Left lung (tissue), 10 donors: ENCODE data around the gene SETMAR. TPM values are rescaled to one million over a fixed set of nuclear protein-coding genes. Genes with fewer than 3 reads are reported as not detected.
"Not testable (repeated sequence)": the region's sequence is repeated elsewhere in the genome, so short reads cannot be mapped to it uniquely, and the experiment has no call there.

Experiments
- ATAC-seq: fragments of 200-7000 bp; cut with Tn5 transposase; one replicate; pipeline ENCODE4 v1.9.1; 2020; ENCODE audit warnings: moderate library complexity
- DNase-seq, 4 donors: peaks; one replicate each; pipeline ENCODE4 v3.0.0-alpha.2; 2013 to 2020
- H3K27ac ChIP-seq, 2 donors: fragments of 200-600 bp; sonication (generic) in 1 of 2; one replicate each; pipeline versions ENCODE4 v1.5.0 to v1.8.0; 2020 to 2021
- H3K27me3 ChIP-seq, 2 donors: fragments of 200-600 bp; sonication (generic) in 1 of 2; one replicate each; pipeline versions ENCODE4 v1.5.0 to v1.8.0; 2020 to 2021
- H3K36me3 ChIP-seq, 2 donors: fragments of 200-600 bp; sonication (generic) in 1 of 2; one replicate each; pipeline versions ENCODE4 v1.5.0 to v1.8.0; 2020 to 2021
- H3K4me1 ChIP-seq, 2 donors: fragments of 200-600 bp; one replicate each; pipeline ENCODE4 v1.8.0; 2021
- H3K4me3 ChIP-seq, 2 donors: fragments of 200-600 bp; sonication (generic) in 1 of 2; one replicate each; pipeline versions ENCODE4 v1.5.0 to v1.8.0; 2020 to 2021; ENCODE audit warnings: mild to moderate bottlenecking in 1 of 2
- H3K9me3 ChIP-seq, 2 donors: fragments of 200-600 bp; sonication (generic) in 1 of 2; one replicate each; pipeline versions ENCODE4 v1.5.0 to v1.8.0; 2020 to 2021
- intact Hi-C, 2 donors: fragments of 100-400 bp; cut with DNase I; formaldehyde crosslinking; loops; one replicate each; pipeline versions ENCODE4 v1.11.2 to v1.14.2; 2022
- polyA plus RNA-seq, 6 donors: library from polyadenylated mRNA; unstranded; fragments of 120-200 nt; gene quantifications; one replicate each; pipeline ENCODE4 v1.2.1, GENCODE V29; 2013; ENCODE audit not compliant: insufficient read length in 6 of 6
- total RNA-seq, 2 donors: library from RNA; stranded (reverse); fragmentation: NEBNext Ultra II Directional; extraction: Animal tissue kit (Norgen Biotek cat#: 25700); gene quantifications; one replicate each; pipeline ENCODE4 v1.2.1, GENCODE V29; 2021
- TF ChIP-seq, protein P1 (sequence below), 2 donors: fragments of 200-600 bp; sonication (generic) in 1 of 2; IDR thresholded peaks; one replicate each; pipeline versions ENCODE4 v1.5.0 to v1.8.0; 2021; ENCODE audit warnings: antibody characterized with exemption in 2 of 2
- donor health status: DM: no; HTN: yes; CAD: no.
- donor health status: DM: no; HTN: no; CAD: no.

The SETMAR gene
- total and polyA plus RNA-seq, 8 donors = 12.8 to 42.5 (median 37.4) TPM

DNA sequence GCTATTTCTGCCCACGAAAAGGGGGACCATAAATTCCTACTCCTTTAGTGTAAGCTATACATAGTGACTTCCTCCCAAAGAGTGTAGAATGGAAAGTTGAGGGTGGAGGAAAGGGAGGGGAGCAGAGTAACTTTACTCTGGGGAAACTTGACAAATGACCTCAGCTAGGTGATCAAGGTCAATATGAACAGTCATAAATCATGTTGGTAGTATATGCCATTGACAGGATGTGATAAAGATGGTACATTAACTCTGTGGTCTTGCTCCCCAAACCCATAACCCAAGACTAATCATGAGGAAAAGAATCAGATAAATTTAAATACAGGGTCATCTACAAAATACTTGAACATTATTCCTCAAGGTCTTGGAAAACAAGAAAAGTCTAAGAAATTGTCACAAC, 18.6 kb downstream of the SETMAR start:
- intact Hi-C loops = no loop called here
- no peaks in the 10 kb centered on the region for H3K27me3 ChIP-seq
- no peak overlapping the region for H3K27ac ChIP-seq
- TF ChIP-seq, protein P1, sequence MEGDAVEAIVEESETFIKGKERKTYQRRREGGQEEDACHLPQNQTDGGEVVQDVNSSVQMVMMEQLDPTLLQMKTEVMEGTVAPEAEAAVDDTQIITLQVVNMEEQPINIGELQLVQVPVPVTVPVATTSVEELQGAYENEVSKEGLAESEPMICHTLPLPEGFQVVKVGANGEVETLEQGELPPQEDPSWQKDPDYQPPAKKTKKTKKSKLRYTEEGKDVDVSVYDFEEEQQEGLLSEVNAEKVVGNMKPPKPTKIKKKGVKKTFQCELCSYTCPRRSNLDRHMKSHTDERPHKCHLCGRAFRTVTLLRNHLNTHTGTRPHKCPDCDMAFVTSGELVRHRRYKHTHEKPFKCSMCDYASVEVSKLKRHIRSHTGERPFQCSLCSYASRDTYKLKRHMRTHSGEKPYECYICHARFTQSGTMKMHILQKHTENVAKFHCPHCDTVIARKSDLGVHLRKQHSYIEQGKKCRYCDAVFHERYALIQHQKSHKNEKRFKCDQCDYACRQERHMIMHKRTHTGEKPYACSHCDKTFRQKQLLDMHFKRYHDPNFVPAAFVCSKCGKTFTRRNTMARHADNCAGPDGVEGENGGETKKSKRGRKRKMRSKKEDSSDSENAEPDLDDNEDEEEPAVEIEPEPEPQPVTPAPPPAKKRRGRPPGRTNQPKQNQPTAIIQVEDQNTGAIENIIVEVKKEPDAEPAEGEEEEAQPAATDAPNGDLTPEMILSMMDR (IDR thresholded peaks at IDR 0.05) = no peak
- H3K9me3 ChIP-seq = peaks cover 0 to 2% of the 10 kb centered on the region in 2 donors
- H3K36me3 ChIP-seq = peaks cover 0 to 7% of the 10 kb centered on the region in 2 donors
- no peak for ATAC-seq
- H3K4me1 ChIP-seq = peaks cover 0 to 14% of the 10 kb centered on the region in 2 donors
- no peak overlapping the region for H3K4me3 ChIP-seq
- no peak for DNase-seq

DNA sequence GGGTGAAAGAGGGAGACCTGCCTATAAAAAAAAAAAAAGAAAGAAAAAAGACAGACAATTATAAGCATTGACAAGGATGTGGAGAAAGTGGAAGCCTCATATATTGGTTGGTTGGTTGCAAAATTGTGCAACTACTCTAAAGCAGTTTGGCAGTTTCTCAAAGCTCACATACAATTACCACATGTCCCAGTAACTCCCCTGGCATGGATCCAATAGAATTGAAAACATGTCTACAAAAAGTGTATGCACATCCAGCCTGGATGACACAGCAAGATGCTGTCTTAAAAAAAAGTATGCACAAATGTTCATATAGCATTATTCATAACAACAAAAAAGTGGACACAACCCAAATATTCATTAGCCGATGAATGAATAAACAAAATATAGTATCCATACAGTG, 19.5 kb downstream of the SETMAR start:
- Histone ChIP-seq H3K27ac (no peak overlapping the region), H3K4me1 (peaks cover 0 to 14% of the 10 kb centered on the region in 2 donors), H3K36me3 (no peaks in the 10 kb centered on the region), H3K4me3 (no peak overlapping the region), H3K9me3 (peaks cover 0 to 11% of the 10 kb centered on the region in 2 donors), H3K27me3 (no peaks in the 10 kb centered on the region)
- DNase-seq (peak in 1 of 4 donors; percentile 68), ATAC-seq (peak; percentile 33)
- TF ChIP-seq, protein P1 (IDR thresholded peaks at IDR 0.05) = no peak
- intact Hi-C loops = no loop called here

GRCh38 chr3:4323246-4324027, 20.3 kb downstream of the SETMAR start:
- TF ChIP-seq, protein P1 (IDR thresholded peaks at IDR 0.05) = no peak
- no peak overlapping the region for H3K27ac ChIP-seq
- H3K4me3 ChIP-seq = no peak overlapping the region
- peaks cover 0 to 14% of the 10 kb centered on the region in 2 donors for H3K4me1 ChIP-seq
- no peaks in the 10 kb centered on the region for H3K27me3 ChIP-seq
- H3K36me3 ChIP-seq = no peaks in the 10 kb centered on the region
- intact Hi-C loops = no loop called here
- ATAC-seq (no peak), DNase-seq (no peak)
- peaks cover 0 to 15% of the 10 kb centered on the region in 2 donors for H3K9me3 ChIP-seq

DNA sequence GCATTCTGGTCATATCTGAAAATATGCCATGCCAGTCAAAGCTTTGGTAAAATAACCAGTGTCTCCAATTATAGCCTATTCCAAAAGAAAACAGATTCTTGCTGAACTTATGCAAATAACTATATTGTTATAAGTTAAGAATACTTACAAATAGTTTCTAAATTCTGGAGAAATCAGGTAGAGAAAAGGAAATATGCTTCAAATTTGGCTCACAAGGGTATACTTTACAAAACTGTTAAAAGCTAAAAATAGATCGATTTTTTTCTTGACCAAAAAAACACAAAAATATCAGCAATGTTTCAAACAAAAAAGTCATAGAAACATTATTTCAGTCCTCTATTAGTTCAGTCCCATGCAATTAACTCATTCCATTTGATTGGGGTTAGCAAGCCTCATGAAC, 23.7 kb downstream of the SETMAR start:
- DNase-seq (no peak), ATAC-seq (no peak)
- H3K27me3 ChIP-seq = no peaks in the 10 kb centered on the region
- intact Hi-C loops = no loop called here
- H3K36me3 ChIP-seq = no peaks in the 10 kb centered on the region
- H3K4me3 ChIP-seq = no peak overlapping the region
- no peak overlapping the region for H3K27ac ChIP-seq
- TF ChIP-seq, protein P1 (IDR thresholded peaks at IDR 0.05) = no peak
- H3K4me1 ChIP-seq = peaks cover 0 to 4% of the 10 kb centered on the region in 2 donors
- peaks cover 0 to 26% of the 10 kb centered on the region in 2 donors for H3K9me3 ChIP-seq

DNA sequence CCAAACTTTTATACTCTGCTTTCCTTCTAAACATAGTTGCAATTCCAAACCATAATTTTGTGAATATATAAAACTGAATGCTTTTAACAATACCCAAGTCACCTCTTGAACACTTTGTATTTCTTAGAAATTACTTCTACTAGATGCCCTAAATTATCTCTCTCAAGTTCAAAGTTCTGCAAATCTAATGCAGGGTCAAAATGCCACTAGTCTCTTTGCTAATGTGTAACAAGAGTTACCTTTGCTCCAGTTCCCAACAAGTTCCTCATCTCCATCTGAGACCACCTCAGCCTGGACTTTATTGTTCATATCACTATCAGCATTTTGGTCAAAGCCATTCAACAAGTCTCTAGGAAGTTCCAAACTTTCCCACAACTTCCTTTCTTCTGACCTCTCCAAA, 26.6 kb downstream of the SETMAR start:
- DNase-seq, intact Hi-C loops, H3K27me3 ChIP-seq, H3K4me3 ChIP-seq, H3K36me3 ChIP-seq, H3K4me1 ChIP-seq, H3K27ac ChIP-seq, ATAC-seq: not testable (repeated sequence)
- H3K9me3 ChIP-seq = peaks cover 0 to 26% of the 10 kb centered on the region in 2 donors
